ENCODE data around the gene NUDT4.
"Not testable (repeated sequence)": the region's sequence is repeated elsewhere in the genome, so short reads cannot be mapped to it uniquely, and the experiment has no call there.

The NUDT4 gene

DNA sequence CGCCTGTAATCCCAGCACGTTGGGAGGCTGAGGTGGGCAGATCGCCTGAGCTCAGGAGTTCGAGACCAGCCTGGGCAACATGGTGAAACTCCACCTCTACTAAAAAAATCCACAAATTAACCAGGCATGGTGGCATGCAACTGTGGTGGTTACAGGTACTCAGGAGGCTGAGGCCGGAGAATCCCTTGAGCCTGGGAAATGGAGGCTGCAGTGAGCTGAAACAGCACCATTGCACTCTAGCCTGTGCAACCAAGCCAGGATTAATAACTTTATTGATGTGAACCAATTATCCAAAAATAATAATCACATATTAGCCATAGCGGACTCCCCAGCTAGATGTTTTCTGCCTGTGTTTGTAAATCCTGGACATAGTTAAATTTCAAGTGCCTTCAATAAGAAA lies 1.8 kb upstream of the NUDT4 start:
- in situ Hi-C loops (cut with HindIII; ENCODE audit: low sequenced_read_pairs) = no loop called here
- no peak overlapping the region for H3K4me3 ChIP-seq (ENCODE audit: low read depth, low read length)

DNA sequence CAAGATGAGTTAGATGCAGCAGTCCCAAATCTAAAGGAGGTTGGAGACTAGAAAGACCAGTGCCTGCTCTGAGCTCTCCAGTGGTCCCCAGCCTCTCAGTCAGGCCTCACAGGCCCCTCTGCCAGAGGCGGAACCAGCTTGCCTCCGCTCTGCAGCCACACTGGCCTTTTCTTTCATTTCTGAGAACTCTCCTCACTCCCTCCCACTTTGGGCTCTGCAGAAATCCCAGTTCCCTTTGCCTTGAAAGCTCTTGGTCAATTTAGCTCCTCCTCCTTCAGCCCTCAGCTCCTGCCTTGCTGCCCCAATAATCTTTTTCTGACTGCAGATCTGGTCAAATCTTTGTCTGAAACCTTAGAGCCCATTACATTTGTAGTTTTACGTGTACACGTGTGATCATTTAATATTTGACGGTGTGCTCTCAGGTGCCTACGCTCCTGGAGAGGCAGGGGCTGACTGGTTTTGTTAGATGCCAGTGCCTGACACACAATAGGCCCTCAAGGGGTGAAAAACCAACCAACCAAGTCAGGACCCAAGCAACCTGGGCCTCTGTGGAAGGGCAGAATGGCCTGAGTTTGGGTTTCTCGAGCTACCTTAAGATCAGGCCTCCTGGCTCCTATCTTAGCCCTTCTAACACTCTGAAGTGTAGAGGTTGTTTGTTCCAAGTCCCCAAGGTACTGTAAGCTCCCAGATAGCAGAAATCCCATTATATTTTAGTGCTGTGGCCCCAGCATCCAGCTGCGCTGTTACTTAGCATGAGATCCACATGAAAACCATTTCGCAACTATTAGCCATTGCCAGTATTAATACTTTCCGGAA lies 1.1 kb upstream of the NUDT4 start:
- no peak for DNase-seq (ENCODE audit: low read depth)
- in situ Hi-C loops (cut with HindIII; ENCODE audit: low sequenced_read_pairs) = no loop called here
- TF ChIP-seq, protein P1, sequence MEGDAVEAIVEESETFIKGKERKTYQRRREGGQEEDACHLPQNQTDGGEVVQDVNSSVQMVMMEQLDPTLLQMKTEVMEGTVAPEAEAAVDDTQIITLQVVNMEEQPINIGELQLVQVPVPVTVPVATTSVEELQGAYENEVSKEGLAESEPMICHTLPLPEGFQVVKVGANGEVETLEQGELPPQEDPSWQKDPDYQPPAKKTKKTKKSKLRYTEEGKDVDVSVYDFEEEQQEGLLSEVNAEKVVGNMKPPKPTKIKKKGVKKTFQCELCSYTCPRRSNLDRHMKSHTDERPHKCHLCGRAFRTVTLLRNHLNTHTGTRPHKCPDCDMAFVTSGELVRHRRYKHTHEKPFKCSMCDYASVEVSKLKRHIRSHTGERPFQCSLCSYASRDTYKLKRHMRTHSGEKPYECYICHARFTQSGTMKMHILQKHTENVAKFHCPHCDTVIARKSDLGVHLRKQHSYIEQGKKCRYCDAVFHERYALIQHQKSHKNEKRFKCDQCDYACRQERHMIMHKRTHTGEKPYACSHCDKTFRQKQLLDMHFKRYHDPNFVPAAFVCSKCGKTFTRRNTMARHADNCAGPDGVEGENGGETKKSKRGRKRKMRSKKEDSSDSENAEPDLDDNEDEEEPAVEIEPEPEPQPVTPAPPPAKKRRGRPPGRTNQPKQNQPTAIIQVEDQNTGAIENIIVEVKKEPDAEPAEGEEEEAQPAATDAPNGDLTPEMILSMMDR (IDR thresholded peaks at IDR 0.05; ENCODE audit: low read depth, low read length, missing control alignments) = no peak
- no peak overlapping the region for H3K4me3 ChIP-seq (ENCODE audit: low read depth, low read length)

More for the DNA sequence above, 1.8 kb upstream of the NUDT4 start:
- TF ChIP-seq, protein P1 (IDR thresholded peaks at IDR 0.05; ENCODE audit: low read depth, low read length, missing control alignments) = no peak
- DNase-seq (ENCODE audit: low read depth) = no peak

DNA sequence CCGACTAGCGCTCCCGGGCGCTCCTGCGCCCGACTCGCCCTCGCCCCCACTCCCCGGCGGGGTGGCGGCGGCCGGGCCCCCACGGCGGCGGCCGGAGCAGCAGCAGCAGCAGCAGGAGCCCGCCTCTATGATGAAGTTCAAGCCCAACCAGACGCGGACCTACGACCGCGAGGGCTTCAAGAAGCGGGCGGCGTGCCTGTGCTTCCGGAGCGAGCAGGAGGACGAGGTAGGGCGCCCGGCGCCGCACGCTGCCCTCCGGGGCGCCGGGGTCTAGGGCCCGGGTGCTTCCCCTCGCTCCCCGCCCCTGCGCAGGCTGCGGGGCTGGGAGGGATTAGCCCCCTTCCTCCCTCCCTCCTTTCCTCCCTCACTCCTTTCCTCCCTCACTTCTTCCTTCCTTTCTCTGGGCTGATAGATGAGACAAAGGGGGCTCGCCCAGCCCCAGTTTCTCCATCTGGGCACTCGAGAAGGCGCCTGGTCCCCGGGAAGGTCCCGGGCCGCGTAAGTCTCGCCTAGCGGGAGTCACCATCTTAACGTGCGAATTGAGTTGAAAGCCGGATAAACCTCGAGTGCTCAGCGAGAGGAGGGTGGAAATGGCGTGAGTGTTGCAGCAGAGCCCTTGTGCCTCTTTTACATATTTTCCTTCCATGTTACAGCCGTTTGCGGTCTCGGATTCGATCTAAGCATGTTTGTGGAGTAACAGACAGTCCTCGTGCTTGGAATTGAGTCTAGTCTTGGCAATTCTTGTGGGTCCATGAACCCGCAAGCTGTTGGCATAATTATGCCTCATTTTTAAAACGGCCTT lies 672 bp downstream of the NUDT4 start:
- H3K4me3 ChIP-seq (ENCODE audit: low read depth, low read length) = peak overlapping the region; percentile 63
- DNase-seq (ENCODE audit: low read depth); in situ Hi-C loops (cut with HindIII; ENCODE audit: low sequenced_read_pairs): not testable (repeated sequence)

DNA sequence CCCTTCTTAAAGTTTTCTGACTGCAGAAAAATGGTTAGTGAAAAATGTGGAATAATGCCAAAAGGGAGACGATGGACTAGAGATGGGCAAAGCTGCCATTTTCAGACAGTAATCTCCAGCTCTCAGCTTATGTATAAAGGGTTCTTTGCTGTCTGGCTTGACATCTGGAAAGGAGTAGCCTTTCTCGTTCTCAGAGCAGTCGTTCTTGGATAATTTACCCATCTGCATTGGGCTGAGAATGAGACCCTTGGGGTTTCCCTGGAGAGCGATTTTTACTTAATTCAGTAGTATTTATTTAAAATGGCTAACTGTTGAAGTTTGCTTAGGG lies 1.2 kb downstream of the NUDT4 start:
- peak overlapping the region; percentile 63 for H3K4me3 ChIP-seq (ENCODE audit: low read depth, low read length)
- no peak for DNase-seq (ENCODE audit: low read depth)
- TF ChIP-seq, protein P1 (IDR thresholded peaks at IDR 0.05; ENCODE audit: low read depth, low read length, missing control alignments) = no peak
- in situ Hi-C loops (cut with HindIII; ENCODE audit: low sequenced_read_pairs) = no loop called here

DNA sequence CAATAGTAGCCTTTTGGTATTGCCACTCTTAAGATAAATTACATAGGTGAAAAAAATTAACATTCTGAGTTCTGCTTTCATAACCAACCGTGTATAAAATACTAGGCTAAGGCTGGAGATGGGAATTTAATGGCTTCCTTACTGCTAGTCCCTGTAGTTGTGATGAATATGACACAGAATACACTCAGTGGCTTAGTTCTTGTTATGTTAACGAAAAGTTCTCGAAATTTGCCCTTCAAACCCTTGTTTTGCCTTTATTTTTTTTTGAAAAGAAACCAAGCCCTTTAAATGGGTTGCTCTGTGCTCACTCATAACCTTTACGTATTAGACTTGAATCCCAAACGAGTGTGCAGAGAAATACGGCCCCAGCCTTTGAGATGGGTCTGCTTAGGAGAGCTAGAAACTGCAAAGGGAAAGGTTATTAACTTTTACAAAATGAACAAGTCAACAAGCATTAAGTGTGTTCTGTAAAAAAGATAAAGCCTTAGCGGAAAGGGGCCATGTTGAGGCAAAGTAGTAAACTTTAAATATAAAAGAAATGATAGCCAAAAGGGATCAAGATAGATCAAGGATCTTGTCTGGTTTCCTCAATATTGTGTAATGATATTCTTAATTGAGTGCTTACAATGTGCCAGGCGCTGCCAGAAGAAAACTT lies 1.7 kb downstream of the NUDT4 start:
- peak overlapping the region; percentile 63 for H3K4me3 ChIP-seq (ENCODE audit: low read depth, low read length)
- TF ChIP-seq, protein P1 (IDR thresholded peaks at IDR 0.05; ENCODE audit: low read depth, low read length, missing control alignments) = no peak
- no peak for DNase-seq (ENCODE audit: low read depth)
- in situ Hi-C loops (cut with HindIII; ENCODE audit: low sequenced_read_pairs) = no loop called here

DNA sequence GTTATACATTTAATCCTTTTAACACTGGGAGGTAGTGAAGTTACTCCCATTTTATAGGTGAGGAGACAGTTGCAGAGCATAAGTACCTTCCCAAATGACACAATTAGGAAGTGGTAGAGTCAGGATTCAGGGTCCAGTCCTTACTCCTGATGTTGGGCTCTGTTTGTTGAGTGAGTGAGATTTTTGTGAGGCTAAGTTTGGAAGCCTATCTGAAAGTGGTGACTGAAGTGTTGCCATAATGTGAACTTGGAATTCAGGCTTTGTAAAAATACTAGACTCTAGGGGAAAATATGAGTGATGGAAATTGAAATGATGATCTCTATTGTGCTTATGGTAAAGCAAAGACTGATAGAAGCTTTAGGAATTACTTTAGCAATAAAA lies 2.2 kb downstream of the NUDT4 start:
- in situ Hi-C loops (cut with HindIII; ENCODE audit: low sequenced_read_pairs) = loop anchor here (5.0 kb wide), 1 partner anchor 393 kb away; no protein-coding TSS in a partner anchor
- TF ChIP-seq, protein P1 (IDR thresholded peaks at IDR 0.05; ENCODE audit: low read depth, low read length, missing control alignments) = no peak
- H3K4me3 ChIP-seq (ENCODE audit: low read depth, low read length) = peak overlapping the region; percentile 63
- DNase-seq (ENCODE audit: low read depth) = no peak
